ENCODE data around the gene TULP4. TPM values are rescaled to one million over a fixed set of nuclear protein-coding genes. Genes with fewer than 3 reads are reported as not detected.

Gene TULP4, protein sequence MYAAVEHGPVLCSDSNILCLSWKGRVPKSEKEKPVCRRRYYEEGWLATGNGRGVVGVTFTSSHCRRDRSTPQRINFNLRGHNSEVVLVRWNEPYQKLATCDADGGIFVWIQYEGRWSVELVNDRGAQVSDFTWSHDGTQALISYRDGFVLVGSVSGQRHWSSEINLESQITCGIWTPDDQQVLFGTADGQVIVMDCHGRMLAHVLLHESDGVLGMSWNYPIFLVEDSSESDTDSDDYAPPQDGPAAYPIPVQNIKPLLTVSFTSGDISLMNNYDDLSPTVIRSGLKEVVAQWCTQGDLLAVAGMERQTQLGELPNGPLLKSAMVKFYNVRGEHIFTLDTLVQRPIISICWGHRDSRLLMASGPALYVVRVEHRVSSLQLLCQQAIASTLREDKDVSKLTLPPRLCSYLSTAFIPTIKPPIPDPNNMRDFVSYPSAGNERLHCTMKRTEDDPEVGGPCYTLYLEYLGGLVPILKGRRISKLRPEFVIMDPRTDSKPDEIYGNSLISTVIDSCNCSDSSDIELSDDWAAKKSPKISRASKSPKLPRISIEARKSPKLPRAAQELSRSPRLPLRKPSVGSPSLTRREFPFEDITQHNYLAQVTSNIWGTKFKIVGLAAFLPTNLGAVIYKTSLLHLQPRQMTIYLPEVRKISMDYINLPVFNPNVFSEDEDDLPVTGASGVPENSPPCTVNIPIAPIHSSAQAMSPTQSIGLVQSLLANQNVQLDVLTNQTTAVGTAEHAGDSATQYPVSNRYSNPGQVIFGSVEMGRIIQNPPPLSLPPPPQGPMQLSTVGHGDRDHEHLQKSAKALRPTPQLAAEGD (N-terminal part only)
- total RNA-seq (2014; rRNA removed) (21.5 and 29.5 TPM in 2 replicates), Bru-seq, nascent RNA (percentile 67 among the genes with signal in this experiment), BruChase-seq, experiment 1, labeled RNA remaining after a 6-hour chase (percentile 81 among the genes with signal in this experiment), BruChase-seq, experiment 2, labeled RNA remaining after a 2-hour chase (percentile 73 among the genes with signal in this experiment)
- long read RNA-seq, partial matches to known transcripts, result 11 of 16 reads
- long read RNA-seq, other reads (novel, unspliced or antisense), result 4 of 16 reads

DNA sequence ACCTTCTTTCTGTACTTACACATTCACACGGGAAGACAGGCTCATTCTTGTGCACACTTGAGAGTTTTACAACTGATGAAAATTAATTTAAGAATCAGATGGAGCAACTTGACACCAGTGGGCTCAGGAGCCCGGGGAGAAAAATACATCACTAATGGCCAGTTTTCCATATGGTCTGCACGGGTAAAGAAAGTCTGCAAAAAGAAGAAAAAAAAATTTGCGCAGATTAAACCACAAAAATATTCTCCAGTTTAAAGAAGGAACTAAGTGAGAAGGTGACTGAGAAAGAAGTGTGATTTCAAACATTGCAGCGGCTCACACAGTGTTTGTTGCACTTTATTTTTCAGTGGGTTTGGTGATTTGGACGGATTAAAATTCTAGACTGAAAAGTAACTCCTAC is at the start of gene TULP4:
Gene TULP4, plus strand, starts transcription at position 301 of the 400 bp plus-strand sequence. CDS start 1,552 bp downstream, outside the sequence.
- Histone ChIP-seq H3K36me3 (ENCODE audit: low read depth, low read length) (no peaks in the 10 kb centered on the region), H3K4me2 (ENCODE audit: low read length) (no peak within 1 kb of the TSS), H3K79me2 (ENCODE audit: low read length) (peaks cover 6% of the 10 kb centered on the region), H3K9ac (ENCODE audit: low read length) (no peak within 1 kb of the TSS), H3K27ac (ENCODE audit: low read length) (no peak within 1 kb of the TSS), H3K4me3 (ENCODE audit: low read length) (no peak within 1 kb of the TSS), H3K9me2 (replicated peaks; ENCODE audit: low read length) (no peaks in the 10 kb centered on the region), H4K20me1 (ENCODE audit: low read length) (no peaks in the 10 kb centered on the region), H3K9me3 (ENCODE audit: low read length) (no peaks in the 10 kb centered on the region), H3F3A (ENCODE audit: low read length, unreplicated experiment) (no peaks in the 10 kb centered on the region), H3K4me1 (ENCODE audit: insufficient read depth, low read length) (peaks cover 5% of the 10 kb centered on the region; the same call in 1 of the 2 replicates), H3K27me3 (ENCODE audit: low read length) (no peaks in the 10 kb centered on the region), H2AFZ (ENCODE audit: low read length) (no peak within 1 kb of the TSS)
- TF ChIP-seq EZH2phosphoT487 (IDR thresholded peaks at IDR 0.05; ENCODE audit: borderline replicate concordance, low read length) (no peak), EZH2 (IDR thresholded peaks at IDR 0.05; ENCODE audit: low read length, unreplicated experiment) (no peak)
- TF ChIP-seq, protein P1, sequence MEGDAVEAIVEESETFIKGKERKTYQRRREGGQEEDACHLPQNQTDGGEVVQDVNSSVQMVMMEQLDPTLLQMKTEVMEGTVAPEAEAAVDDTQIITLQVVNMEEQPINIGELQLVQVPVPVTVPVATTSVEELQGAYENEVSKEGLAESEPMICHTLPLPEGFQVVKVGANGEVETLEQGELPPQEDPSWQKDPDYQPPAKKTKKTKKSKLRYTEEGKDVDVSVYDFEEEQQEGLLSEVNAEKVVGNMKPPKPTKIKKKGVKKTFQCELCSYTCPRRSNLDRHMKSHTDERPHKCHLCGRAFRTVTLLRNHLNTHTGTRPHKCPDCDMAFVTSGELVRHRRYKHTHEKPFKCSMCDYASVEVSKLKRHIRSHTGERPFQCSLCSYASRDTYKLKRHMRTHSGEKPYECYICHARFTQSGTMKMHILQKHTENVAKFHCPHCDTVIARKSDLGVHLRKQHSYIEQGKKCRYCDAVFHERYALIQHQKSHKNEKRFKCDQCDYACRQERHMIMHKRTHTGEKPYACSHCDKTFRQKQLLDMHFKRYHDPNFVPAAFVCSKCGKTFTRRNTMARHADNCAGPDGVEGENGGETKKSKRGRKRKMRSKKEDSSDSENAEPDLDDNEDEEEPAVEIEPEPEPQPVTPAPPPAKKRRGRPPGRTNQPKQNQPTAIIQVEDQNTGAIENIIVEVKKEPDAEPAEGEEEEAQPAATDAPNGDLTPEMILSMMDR (conservative IDR thresholded peaks at IDR 0.05; ENCODE audit: low read depth, low read length), result no peak
- intact Hi-C loops (cut with micrococcal nuclease), result no loop called here
- POLR2A ChIA-PET (ENCODE audit: unreplicated experiment), result no interaction called here
- ATAC-seq, result no peak
- BruUV-seq (replicated peaks), result no TSS peak
- CTCF ChIA-PET, result no interaction called here
- DNase-seq, result no peak

DNA sequence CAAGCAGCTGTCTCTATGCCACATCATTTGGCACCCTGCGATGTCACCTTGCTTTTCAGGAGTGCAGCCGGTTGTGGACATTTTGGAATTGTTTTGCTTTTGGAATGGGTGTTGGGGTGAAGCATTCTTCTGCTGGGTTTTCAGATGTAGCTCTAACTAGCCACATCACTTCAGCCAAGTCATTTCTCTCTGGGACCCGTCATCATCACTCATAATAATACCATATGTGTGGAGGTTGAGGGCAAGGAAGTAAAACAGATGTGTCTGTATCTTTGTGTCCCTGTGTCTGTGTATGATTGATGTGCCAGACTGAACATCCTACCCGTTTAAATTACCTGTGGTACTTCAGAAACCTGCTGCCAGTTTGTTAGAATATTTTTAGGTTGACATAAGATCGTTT is 49.5 kb upstream of the TULP4 start:
- peaks cover 28% of the 10 kb centered on the region; the same call in 1 of the 2 replicates for H3K79me2 ChIP-seq (ENCODE audit: low read length)
- POLR2A ChIA-PET (ENCODE audit: unreplicated experiment), result no interaction called here

More for the DNA sequence above, 49.5 kb upstream of the TULP4 start:
- CTCF ChIA-PET, result no interaction called here
- TF ChIP-seq EZH2 (IDR thresholded peaks at IDR 0.05; ENCODE audit: low read length, unreplicated experiment) (no peak), EZH2phosphoT487 (IDR thresholded peaks at IDR 0.05; ENCODE audit: borderline replicate concordance, low read length) (no peak)
- TF ChIP-seq, protein P1 (conservative IDR thresholded peaks at IDR 0.05; ENCODE audit: low read depth, low read length), result no peak
- Histone ChIP-seq H2AFZ (ENCODE audit: low read length) (no peak overlapping the region), H3K9me2 (replicated peaks; ENCODE audit: low read length) (no peaks in the 10 kb centered on the region), H3K9ac (ENCODE audit: low read length) (no peak overlapping the region), H3K4me2 (ENCODE audit: low read length) (no peak overlapping the region), H4K20me1 (ENCODE audit: low read length) (no peaks in the 10 kb centered on the region), H3K9me3 (ENCODE audit: low read length) (no peaks in the 10 kb centered on the region), H3K4me1 (ENCODE audit: insufficient read depth, low read length) (peaks cover 5% of the 10 kb centered on the region; the same call in 1 of the 2 replicates), H3K4me3 (ENCODE audit: low read length) (no peak overlapping the region), H3K36me3 (ENCODE audit: low read depth, low read length) (no peaks in the 10 kb centered on the region), H3F3A (ENCODE audit: low read length, unreplicated experiment) (no peaks in the 10 kb centered on the region), H3K27me3 (ENCODE audit: low read length) (no peaks in the 10 kb centered on the region), H3K27ac (ENCODE audit: low read length) (no peak overlapping the region)
- DNase-seq (no peak), ATAC-seq (no peak)
- no TSS peak for BruUV-seq (replicated peaks)
- intact Hi-C loops (cut with micrococcal nuclease), result no loop called here

All from PC-3 (cell line).